HG03432 (cell line): ENCODE data around the gene ALCAM.
A peak's percentile ranks its signal among the peaks of the same experiment; 100 is the strongest.

Experiments
- ATAC-seq: cut with Tn5 transposase; IDR thresholded peaks from one replicate; pipeline ENCODE4 v1.9.1; 2021; ENCODE audit warnings: mild to moderate bottlenecking, moderate library complexity; ENCODE audit not compliant: unreplicated experiment

Gene ALCAM

DNA sequence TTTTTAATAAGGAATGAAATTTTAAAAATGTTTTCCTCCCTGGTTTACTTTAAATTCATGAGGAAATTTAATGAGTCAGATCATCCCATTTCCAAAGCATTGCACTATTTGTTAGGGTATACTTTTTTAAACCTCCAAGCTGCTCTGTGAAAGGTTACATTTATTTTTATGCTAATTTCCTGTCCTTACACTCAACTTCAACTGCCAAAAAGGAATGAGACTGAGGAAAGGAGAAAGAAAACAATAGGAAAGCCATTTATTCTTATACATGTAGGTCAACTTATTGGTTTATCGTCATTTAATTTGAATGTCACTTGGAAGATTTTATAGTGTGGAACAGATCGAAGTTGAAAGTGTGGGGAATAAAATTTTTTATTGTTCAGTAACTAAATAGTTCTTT lies 104.1 kb downstream of the ALCAM start:
- no peak for ATAC-seq

- ATAC-seq: peak; percentile 86
Observed at GRCh38 chr3:105473521-105474223, 107.0 kb downstream of the ALCAM start.

GRCh38 chr3:105480768-105481167 lies 114.1 kb downstream of the ALCAM start:
- ATAC-seq: no peak

GRCh38 chr3:105483476-105483875 lies 116.8 kb downstream of the ALCAM start:
- ATAC-seq: no peak

- no peak for ATAC-seq
Observed at GRCh38 chr3:105490045-105490444, 123.3 kb downstream of the ALCAM start.

GRCh38 chr3:105493305-105493892 lies 126.7 kb downstream of the ALCAM start:
- no peak for ATAC-seq

DNA sequence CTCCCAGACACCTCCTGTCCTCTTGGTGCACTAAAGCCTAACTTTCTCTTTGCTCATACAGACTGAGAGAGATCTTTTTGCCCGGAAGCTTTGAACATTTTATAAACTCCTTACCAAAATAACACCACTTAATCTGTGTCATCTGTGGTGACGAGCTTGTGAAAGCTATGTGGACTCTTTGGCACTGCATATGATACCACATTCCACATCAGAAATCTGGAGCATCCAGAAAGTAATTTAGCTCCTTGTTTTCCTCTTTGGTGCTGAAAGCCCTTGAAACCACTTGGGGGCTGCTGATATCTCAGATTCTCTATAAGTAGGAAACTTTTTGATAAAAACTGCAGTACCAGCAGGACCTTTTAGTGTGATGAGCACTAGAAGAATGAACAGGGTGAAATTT lies 128.3 kb downstream of the ALCAM start:
- ATAC-seq: no peak

- ATAC-seq: no peak
Observed at GRCh38 chr3:105496343-105496742, 129.6 kb downstream of the ALCAM start.

- ATAC-seq: no peak
Observed at GRCh38 chr3:105497386-105497785, 130.7 kb downstream of the ALCAM start.

DNA sequence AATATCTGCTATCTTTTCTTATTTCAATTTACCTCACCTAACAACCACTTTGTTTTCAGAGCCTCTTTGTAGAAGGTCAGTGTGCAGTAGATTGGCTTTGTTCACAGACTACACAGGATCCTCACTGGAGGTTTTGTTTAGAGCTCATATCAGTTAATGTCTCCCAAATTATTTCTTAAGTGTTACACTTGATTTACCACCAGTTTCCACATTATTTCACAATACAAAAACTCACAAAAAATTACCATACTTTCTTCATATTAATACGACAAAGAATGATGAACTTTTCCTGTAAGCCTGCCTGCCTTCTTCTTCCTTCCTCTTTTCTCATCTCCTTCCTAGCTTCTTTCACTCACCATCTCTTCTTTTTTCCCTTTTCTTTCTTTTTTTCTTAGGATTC lies 133.3 kb downstream of the ALCAM start:
- ATAC-seq: no peak

GRCh38 chr3:105502333-105502732 lies 135.6 kb downstream of the ALCAM start:
- ATAC-seq: no peak

- ATAC-seq: no peak
Observed at GRCh38 chr3:105503191-105503593, 136.5 kb downstream of the ALCAM start.

DNA sequence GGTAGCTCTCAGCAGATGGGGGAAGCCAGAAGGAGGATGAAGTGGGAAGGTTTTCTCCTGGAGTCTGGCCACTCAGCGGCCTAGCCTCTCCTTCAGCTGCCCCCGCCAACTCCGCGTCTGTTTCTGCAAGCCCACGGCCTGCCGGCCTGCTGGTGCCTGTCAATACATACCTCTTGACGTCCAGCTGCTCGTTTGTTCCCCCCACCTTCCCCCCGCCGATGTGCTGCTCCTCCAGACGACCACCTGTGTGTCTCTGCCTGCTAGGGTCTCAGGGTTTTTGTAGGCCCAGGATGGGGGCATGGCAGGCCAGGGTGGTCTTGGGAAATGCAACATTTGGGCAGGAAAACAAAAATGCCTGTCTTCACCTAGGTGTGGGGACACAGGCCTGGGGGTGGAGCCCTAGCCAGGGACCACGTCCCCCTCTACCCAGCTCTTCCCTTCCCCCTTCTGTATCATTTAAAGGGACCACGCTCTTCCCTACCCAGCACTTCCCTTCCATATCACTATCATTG lies 137.8 kb downstream of the ALCAM start:
- no peak for ATAC-seq

DNA sequence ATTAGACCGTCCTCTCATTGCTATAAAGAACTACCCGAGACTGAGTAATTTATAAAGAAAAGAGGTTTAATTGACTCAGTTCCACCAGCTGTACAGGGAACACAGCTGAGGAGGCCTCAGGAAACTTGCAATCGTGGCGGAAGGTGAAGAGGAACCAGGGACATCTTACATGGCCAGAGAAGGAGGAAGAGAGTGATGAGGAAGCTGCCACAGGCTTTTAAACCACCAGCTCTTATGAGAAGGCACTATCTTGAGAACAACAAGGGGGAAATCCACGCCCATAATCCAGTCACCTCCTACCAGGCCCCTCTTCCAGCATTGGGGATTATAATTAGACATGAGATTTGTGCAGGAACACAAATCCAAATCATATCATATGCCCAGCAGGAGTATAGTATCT lies 138.5 kb downstream of the ALCAM start:
- ATAC-seq: no peak

GRCh38 chr3:105511031-105511430 lies 144.3 kb downstream of the ALCAM start:
- no peak for ATAC-seq

GRCh38 chr3:105512061-105512460 lies 145.4 kb downstream of the ALCAM start:
- no peak for ATAC-seq

- ATAC-seq: no peak
Observed at GRCh38 chr3:105513042-105513441, 146.3 kb downstream of the ALCAM start.

GRCh38 chr3:105513886-105514285 lies 147.2 kb downstream of the ALCAM start:
- ATAC-seq: no peak

DNA sequence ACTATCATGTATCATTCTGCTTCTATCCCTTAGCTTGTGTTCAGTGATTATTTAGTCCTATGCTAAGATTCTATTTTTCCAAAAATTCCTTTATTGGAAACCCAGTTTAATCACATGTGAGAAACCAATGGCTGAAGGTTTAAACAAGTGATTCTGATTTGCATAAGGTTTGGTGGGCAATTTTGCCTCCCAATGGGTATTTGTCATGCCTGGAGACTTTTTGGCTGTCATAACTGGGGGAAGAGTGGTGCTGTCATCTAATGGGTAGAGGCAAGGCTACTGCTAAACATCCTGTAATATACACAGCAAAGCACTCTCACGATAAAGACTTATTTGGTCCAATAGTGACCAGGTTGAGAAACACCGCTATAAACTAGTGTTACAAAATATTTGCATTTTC lies 148.7 kb downstream of the ALCAM start:
- no peak for ATAC-seq

DNA sequence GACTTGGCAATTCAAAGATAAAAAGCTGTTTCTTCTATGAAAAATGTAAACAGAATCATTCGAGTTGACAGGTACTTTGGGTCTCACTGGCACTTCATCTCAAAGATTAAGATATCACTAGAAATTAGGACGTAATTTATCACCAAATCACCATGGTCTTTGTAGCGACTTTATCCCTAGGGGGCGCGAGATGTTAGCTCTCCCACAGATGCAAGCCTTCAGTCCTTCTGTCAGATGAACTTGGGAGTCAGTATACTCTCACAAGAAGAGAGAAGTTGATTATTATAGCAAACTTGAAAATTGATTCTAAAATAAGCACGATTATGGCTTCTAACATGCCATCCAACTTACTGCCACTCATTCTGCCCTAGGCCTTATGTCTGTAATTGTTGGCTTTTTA lies 150.3 kb downstream of the ALCAM start:
- ATAC-seq: no peak

- ATAC-seq: no peak
Observed at GRCh38 chr3:105518203-105518602, 151.5 kb downstream of the ALCAM start.

- ATAC-seq: peak; percentile 95
Observed at GRCh38 chr3:105518806-105519418, 152.2 kb downstream of the ALCAM start.
